ENCODE data around the gene CHD9NB.

Gene CHD9NB

DNA sequence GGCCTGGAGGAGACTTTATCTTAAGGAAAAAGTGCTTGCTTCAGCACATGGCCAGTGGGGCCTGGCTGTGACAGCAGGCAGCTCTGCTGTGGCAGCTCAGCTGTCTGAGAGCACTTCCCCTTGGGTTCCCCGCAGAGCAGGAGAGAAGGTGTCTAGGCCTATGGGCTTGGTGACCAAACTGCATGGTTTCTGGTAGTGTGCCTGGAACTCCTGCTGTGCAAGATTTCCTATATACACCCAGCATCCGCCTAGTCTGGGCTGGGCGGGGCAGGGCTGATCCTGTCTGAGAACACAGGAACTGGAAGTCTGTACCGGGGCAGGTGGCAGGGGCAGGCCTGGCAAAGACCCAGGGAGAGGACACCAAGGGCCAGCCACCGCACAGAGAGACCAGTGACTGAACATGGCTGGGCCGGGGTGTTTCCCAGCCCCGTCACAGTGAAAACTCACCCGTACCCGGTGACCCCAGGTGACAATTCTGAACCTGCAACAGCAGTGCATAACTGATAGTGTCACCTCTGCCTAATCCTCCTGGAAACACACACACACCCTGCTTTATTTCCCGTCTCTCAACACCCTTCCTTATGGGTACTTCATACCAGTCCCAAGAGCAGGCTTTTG, 41.4 kb upstream of the CHD9NB start:
- peak; percentile 87 for DNase-seq (ENCODE audit: low read depth)
- H3K4me3 ChIP-seq (ENCODE audit: low read depth, low read length): peak overlapping the region; percentile 35
- TF ChIP-seq, protein P1, sequence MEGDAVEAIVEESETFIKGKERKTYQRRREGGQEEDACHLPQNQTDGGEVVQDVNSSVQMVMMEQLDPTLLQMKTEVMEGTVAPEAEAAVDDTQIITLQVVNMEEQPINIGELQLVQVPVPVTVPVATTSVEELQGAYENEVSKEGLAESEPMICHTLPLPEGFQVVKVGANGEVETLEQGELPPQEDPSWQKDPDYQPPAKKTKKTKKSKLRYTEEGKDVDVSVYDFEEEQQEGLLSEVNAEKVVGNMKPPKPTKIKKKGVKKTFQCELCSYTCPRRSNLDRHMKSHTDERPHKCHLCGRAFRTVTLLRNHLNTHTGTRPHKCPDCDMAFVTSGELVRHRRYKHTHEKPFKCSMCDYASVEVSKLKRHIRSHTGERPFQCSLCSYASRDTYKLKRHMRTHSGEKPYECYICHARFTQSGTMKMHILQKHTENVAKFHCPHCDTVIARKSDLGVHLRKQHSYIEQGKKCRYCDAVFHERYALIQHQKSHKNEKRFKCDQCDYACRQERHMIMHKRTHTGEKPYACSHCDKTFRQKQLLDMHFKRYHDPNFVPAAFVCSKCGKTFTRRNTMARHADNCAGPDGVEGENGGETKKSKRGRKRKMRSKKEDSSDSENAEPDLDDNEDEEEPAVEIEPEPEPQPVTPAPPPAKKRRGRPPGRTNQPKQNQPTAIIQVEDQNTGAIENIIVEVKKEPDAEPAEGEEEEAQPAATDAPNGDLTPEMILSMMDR (IDR thresholded peaks at IDR 0.05; ENCODE audit: control insufficient read depth, extremely low read depth, insufficient read depth): no peak

DNA sequence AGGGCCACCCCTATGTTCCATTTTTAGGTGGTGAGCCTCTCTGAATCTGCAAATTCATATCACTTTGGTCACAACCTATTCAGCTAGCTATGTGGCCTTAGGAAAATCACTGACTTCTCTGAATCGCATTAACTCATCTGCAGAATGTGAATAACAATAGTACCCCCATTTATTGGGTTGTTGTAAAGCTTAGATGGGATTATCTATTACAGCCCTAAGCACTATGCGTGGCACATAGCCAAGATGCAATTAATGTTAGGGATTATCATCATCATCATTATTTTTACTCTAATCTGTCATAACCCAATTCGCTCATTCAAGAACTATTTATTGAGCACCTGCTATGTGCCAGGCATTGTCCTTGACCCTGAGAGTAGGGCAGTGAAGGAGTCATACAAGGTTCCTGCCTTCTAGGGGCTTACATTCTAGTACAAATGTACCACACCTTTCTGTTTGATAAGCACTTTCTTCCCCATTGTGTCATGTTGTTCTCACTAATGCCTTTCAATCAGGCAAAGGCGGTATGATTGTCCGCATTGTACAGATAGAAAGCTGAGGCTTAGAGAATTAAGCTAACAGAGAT, 40.6 kb upstream of the CHD9NB start:
- H3K4me3 ChIP-seq (ENCODE audit: low read depth, low read length): no peak overlapping the region
- DNase-seq (ENCODE audit: low read depth): no peak
- TF ChIP-seq, protein P1 (IDR thresholded peaks at IDR 0.05; ENCODE audit: control insufficient read depth, extremely low read depth, insufficient read depth): no peak

DNA sequence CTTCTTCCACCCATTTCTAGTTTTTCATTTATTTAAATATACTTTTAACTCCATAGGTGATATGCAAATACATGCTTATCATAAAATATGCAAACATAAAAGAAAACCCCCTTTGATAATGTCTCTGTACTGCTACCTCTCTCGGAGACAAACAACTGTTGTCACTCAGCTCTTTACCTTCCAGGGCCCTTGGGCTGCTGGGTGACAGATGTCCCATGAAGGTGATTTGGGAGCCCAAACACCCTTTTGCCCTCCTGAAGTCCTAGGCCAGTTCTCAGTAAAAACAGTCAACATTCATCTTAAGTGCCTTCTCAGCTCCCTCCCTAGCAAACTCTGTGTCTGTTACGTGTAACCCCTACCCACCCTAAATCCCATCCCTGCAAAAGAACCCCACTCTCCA, 39.6 kb upstream of the CHD9NB start:
- no peak for DNase-seq (ENCODE audit: low read depth)
- TF ChIP-seq, protein P1 (IDR thresholded peaks at IDR 0.05; ENCODE audit: control insufficient read depth, extremely low read depth, insufficient read depth): no peak

DNA sequence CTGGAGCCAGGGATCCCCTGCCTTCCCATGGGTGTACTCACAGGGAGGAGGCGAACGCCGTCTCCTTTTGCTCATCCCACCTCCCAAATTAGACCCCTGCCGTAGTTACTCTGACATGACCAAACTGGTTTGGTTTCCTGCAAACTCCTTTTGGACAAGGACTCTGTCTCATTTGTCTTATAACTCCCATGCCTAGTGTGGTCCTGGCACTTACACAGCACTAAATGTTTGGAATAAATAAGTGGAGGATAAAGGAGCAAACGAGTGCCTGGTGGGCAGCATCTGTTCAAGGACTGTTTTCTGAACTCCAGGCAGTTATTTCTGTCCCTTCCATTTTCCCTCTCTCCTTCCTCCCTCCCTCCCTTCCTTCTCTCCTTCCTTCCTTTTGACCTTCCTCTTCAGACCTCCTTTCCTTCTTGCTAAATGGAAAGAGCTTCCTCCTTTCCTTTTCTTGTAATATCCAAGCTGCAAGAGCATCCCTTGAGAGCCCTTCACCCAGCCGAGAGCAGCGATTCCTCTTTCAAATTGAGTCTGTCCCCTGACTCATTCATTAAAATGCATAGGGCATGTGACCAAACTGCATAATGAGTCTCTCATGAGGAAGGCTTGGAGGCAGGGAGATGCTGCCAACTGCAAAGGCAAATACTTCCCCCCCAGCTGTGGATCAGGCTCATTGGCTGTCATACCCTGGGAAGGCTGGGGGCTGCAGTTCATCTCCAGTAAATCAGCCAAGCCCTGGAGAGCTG, 38.9 kb upstream of the CHD9NB start:
- DNase-seq (ENCODE audit: low read depth): no peak
- TF ChIP-seq, protein P1 (IDR thresholded peaks at IDR 0.05; ENCODE audit: control insufficient read depth, extremely low read depth, insufficient read depth): no peak
- H3K4me3 ChIP-seq (ENCODE audit: low read depth, low read length): no peak overlapping the region

More for the DNA sequence above, 39.6 kb upstream of the CHD9NB start:
- H3K4me3 ChIP-seq (ENCODE audit: low read depth, low read length): no peak overlapping the region

DNA sequence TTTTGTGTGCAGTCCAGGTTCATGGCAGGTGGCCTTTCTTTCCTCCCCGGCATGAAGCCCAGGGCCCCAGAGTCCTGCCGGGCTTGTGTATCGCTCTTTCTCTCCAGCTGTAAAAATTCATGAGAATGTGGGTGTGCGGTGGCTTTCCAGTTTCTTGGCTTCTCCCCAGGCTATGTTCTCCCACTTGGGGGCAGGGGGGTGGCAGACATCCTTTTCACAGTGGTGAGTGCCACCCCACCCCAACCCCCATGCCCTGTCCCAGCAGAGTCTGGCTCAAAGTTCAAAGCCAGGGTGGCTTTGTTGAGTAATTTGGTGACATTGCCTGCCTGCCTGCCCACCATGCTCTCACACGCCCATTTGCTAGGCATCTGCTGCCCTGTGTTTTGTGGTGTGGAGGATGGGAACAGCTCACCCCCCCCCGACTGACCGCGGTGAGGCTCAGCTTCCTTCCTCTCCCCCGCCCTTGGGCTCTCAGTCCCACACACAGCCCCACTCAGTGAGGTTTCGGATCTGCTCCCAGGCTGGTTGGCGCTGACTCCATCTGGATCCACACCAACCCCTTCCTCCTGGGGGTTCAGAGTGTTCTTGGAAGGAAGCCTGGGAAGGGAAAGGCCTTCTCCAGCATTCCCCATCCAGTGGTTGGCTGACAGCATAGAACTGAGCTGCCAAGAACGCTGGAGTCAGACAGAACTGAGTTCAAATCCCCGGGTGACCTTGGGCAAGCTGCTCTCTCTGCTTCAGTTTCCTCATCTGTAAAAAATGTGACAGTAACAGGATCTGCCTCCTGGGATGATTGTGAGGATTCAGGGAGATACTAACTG, 38.1 kb upstream of the CHD9NB start:
- no peak for DNase-seq (ENCODE audit: low read depth)
- H3K4me3 ChIP-seq (ENCODE audit: low read depth, low read length): no peak overlapping the region
- TF ChIP-seq, protein P1 (IDR thresholded peaks at IDR 0.05; ENCODE audit: control insufficient read depth, extremely low read depth, insufficient read depth): no peak

DNA sequence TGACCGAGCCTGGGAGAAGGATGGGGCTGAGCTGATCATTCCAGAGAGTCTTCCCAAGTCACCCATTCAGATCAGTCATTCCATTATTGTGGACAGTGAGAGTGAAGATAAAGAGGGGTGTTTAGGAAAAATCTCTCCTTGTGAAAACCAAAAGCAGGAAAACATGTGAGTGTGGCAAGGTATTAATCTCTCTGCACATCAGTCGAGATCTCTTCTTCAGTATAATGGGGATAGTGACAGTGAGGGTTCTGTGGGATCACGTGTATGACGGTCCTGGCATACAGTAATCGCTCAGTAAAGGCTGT, 37.5 kb upstream of the CHD9NB start:
- H3K4me3 ChIP-seq (ENCODE audit: low read depth, low read length): no peak overlapping the region
- DNase-seq (ENCODE audit: low read depth): no peak
- TF ChIP-seq, protein P1 (IDR thresholded peaks at IDR 0.05; ENCODE audit: control insufficient read depth, extremely low read depth, insufficient read depth): no peak

Measured in LNCaP clone FGC (cell line).